WTC11 (cell line): ENCODE data around the gene FRMD4B. TPM values are rescaled to one million over a fixed set of nuclear protein-coding genes. Genes with fewer than 3 reads are reported as not detected.

Experiments
- ATAC-seq: fragments of 200-7000 bp; cut with Tn5 transposase; 2 replicates; pipeline ENCODE4 v1.10.0; 2021; ENCODE audit warnings: mild to moderate bottlenecking, moderate library complexity
- CTCF ChIA-PET: fragments of 300-600 bp; sonication (Branson Sonifier 250); formaldehyde crosslinking; loops from one replicate; lab custom pipeline; 2021; ENCODE audit warnings: antibody characterized with exemption; lab: Charles Lee
- POLR2A ChIA-PET: fragments of 350-600 bp; sonication (Branson Sonifier 250); formaldehyde crosslinking; loops from one replicate; lab custom pipeline; 2021; ENCODE audit warnings: antibody characterized with exemption; lab: Charles Lee
- DNase-seq: peaks from one replicate; pipeline ENCODE4 v3.0.0; 2021; ENCODE audit warnings: low spot score
- H3K27ac Mint-ChIP-seq: 2 replicates; pipeline ENCODE4 v1.8.0; 2021; ENCODE audit warnings: mixed read lengths
- H3K27me3 Mint-ChIP-seq: 2 replicates; pipeline ENCODE4 v1.8.0; 2021; ENCODE audit warnings: low read depth, mild to moderate bottlenecking, moderate library complexity, mixed read lengths
- H3K36me3 Mint-ChIP-seq: 2 replicates; pipeline ENCODE4 v1.8.0; 2021; ENCODE audit warnings: mixed read lengths
- H3K4me1 Mint-ChIP-seq: 2 replicates; pipeline ENCODE4 v1.8.0; 2022; ENCODE audit warnings: mixed read lengths
- H3K4me3 Mint-ChIP-seq: 2 replicates; pipeline ENCODE4 v1.8.0; 2021; ENCODE audit warnings: mild to moderate bottlenecking, moderate library complexity, mixed read lengths
- H3K9me3 Mint-ChIP-seq: 2 replicates; pipeline ENCODE4 v1.8.0; 2021; ENCODE audit warnings: mixed read lengths
- AFF4 ChIP-seq: sonication (generic); formaldehyde crosslinking; IDR thresholded peaks from 2 replicates; pipeline ENCODE4 v1.8.1; 2023; ENCODE audit warnings: mild to moderate bottlenecking, missing genetic modification reagents, borderline replicate concordance
- ARID4B ChIP-seq: sonication (generic); formaldehyde crosslinking; IDR thresholded peaks from 2 replicates; pipeline ENCODE4 v1.8.0; 2023; ENCODE audit warnings: missing genetic modification reagents, mild to moderate bottlenecking, borderline replicate concordance
- CDX4 ChIP-seq: fragments of 250-450 bp; sonication (Bioruptor Pico); IDR thresholded peaks from 2 replicates; pipeline ENCODE4 v1.9.0; 2021; ENCODE audit warnings: moderate library complexity, mild to moderate bottlenecking, inconsistent platforms, borderline replicate concordance
- JUN ChIP-seq: sonication (generic); formaldehyde crosslinking; IDR thresholded peaks from 2 replicates; pipeline ENCODE4 v1.8.0; 2023; ENCODE audit warnings: mild to moderate bottlenecking, missing genetic modification reagents
- MLX ChIP-seq: sonication (generic); formaldehyde crosslinking; IDR thresholded peaks from 2 replicates; pipeline ENCODE4 v1.8.1; 2023; ENCODE audit warnings: mild to moderate bottlenecking, missing genetic modification reagents, moderate library complexity
- NFATC4 ChIP-seq: fragments of 250-450 bp; sonication (Bioruptor Pico); IDR thresholded peaks from 2 replicates; pipeline ENCODE4 v1.9.0; 2021; ENCODE audit warnings: mild to moderate bottlenecking
- NFE2L1 ChIP-seq: sonication (generic); formaldehyde crosslinking; IDR thresholded peaks from 2 replicates; pipeline ENCODE4 v1.8.1; 2023; ENCODE audit warnings: missing genetic modification reagents
- NR2C2 ChIP-seq: sonication (generic); formaldehyde crosslinking; IDR thresholded peaks from 2 replicates; pipeline ENCODE4 v1.8.0; 2022; ENCODE audit warnings: mild to moderate bottlenecking, missing genetic modification reagents
- NR3C1 ChIP-seq: sonication (generic); formaldehyde crosslinking; conservative IDR thresholded peaks from 2 replicates; pipeline ENCODE4 v1.8.1; 2023; ENCODE audit warnings: low read depth, mild to moderate bottlenecking, missing genetic modification reagents
- OVOL2 ChIP-seq: fragments of 250-450 bp; sonication (Bioruptor Pico); IDR thresholded peaks from 2 replicates; pipeline ENCODE4 v1.9.0; 2021; ENCODE audit warnings: mild to moderate bottlenecking, borderline replicate concordance
- PRRX2 ChIP-seq: fragments of 250-450 bp; sonication (Bioruptor Pico); IDR thresholded peaks from 2 replicates; pipeline ENCODE4 v1.8.0; 2021; ENCODE audit warnings: mild to moderate bottlenecking
- TEAD4 ChIP-seq: sonication (generic); formaldehyde crosslinking; IDR thresholded peaks from 2 replicates; pipeline ENCODE4 v1.8.0; 2022; ENCODE audit warnings: mild to moderate bottlenecking, missing genetic modification reagents
- USF1 ChIP-seq: sonication (generic); formaldehyde crosslinking; IDR thresholded peaks from 2 replicates; pipeline ENCODE4 v1.8.0; 2022; ENCODE audit warnings: mild to moderate bottlenecking, missing genetic modification reagents
- USF2 ChIP-seq: sonication (generic); formaldehyde crosslinking; IDR thresholded peaks from 2 replicates; pipeline ENCODE4 v1.8.1; 2023; ENCODE audit warnings: mild to moderate bottlenecking, missing genetic modification reagents, moderate library complexity
- ZBTB21 ChIP-seq: sonication (generic); formaldehyde crosslinking; IDR thresholded peaks from 2 replicates; pipeline ENCODE4 v1.8.1; 2023; ENCODE audit warnings: mild to moderate bottlenecking, missing genetic modification reagents, borderline replicate concordance
- ZNF121 ChIP-seq: sonication (generic); formaldehyde crosslinking; IDR thresholded peaks from 2 replicates; pipeline ENCODE4 v1.8.0; 2023; ENCODE audit warnings: missing genetic modification reagents
- ZNF232 ChIP-seq: sonication (generic); formaldehyde crosslinking; IDR thresholded peaks from 2 replicates; pipeline ENCODE4 v1.8.0; 2022; ENCODE audit warnings: mild to moderate bottlenecking, missing genetic modification reagents
- ZNF512 ChIP-seq: sonication (generic); formaldehyde crosslinking; IDR thresholded peaks from 2 replicates; pipeline ENCODE4 v1.8.1; 2022; ENCODE audit warnings: missing genetic modification reagents, borderline replicate concordance
- ZNF671 ChIP-seq: fragments of 250-450 bp; sonication (Bioruptor Pico); IDR thresholded peaks from 2 replicates; pipeline ENCODE4 v1.8.0; 2021; ENCODE audit warnings: mild to moderate bottlenecking
- total RNA-seq: library from RNA; stranded (reverse); gene quantifications from 3 replicates; pipeline ENCODE4 v1.2.3, GENCODE V29; 2021

The FRMD4B gene
- total RNA-seq, 1 experiment from 2014 or later: 6.7 TPM

GRCh38 chr3:69292959-69293574 lies 92.8 kb downstream of the FRMD4B start (continued):
- no peak for TF ChIP-seq CDX4
- no peak for TF ChIP-seq JUN (CRISPR knock-in tag)
- no peak for TF ChIP-seq NFATC4 (CRISPR knock-in tag)
- no peak for TF ChIP-seq OVOL2 (CRISPR knock-in tag)
- no peak for TF ChIP-seq MLX
- TF ChIP-seq ZNF121 (CRISPR knock-in tag): no peak
- no peak for TF ChIP-seq NR2C2 (CRISPR knock-in tag)

- no peaks in the 10 kb centered on the region for H3K36me3 Mint-ChIP-seq
- ChIA-PET POLR2A (interaction anchor here (0.7 kb wide), 1 partner anchor 68 kb away, joined by 9 read pairs; no protein-coding TSS in a partner anchor), CTCF (interaction anchor here (1.3 to 1.7 kb wide), 5 partner anchors 13 to 171 kb away, joined by 3 to 5 read pairs (median 4); no protein-coding TSS in a partner anchor)
- peaks cover 70% of the 10 kb centered on the region for H3K4me1 Mint-ChIP-seq
- TF ChIP-seq PRRX2: no peak
- TF ChIP-seq CDX4: no peak
- no peak for TF ChIP-seq TEAD4 (CRISPR knock-in tag)
- TF ChIP-seq AFF4 (CRISPR knock-in tag): no peak
- no peak for TF ChIP-seq ZNF671 (CRISPR knock-in tag)
- TF ChIP-seq ZNF512 (CRISPR knock-in tag): no peak
- no peak for TF ChIP-seq USF2 (CRISPR knock-in tag)
- TF ChIP-seq ARID4B: no peak
- TF ChIP-seq ZBTB21 (CRISPR knock-in tag): no peak
- no peak for TF ChIP-seq USF1
- no peak for TF ChIP-seq NR3C1
- TF ChIP-seq ZNF232 (CRISPR knock-in tag): no peak
- TF ChIP-seq NFE2L1: no peak
- DNase-seq (no peak), ATAC-seq (0 out of 2 replicates have a peak, but pooled peaks have one; percentile 14)
- peaks cover 14% of the 10 kb centered on the region for H3K27me3 Mint-ChIP-seq
- no peak overlapping the region for H3K4me3 Mint-ChIP-seq
- no peaks in the 10 kb centered on the region for H3K9me3 Mint-ChIP-seq
- H3K27ac Mint-ChIP-seq: no peak overlapping the region
Measured at GRCh38 chr3:69292185-69292584, 93.7 kb downstream of the FRMD4B start.
